ENCODE data around the gene BLACAT1. TPM values are rescaled to one million over a fixed set of nuclear protein-coding genes. Genes with fewer than 3 reads are reported as not detected.
A peak's percentile ranks its signal among the peaks of the same experiment; 100 is the strongest.

Gene BLACAT1
- total and polyA plus RNA-seq, 2 of the 4 experiments (the other 2 are of a cell fraction), result under 0.01 to 0.05 TPM

DNA sequence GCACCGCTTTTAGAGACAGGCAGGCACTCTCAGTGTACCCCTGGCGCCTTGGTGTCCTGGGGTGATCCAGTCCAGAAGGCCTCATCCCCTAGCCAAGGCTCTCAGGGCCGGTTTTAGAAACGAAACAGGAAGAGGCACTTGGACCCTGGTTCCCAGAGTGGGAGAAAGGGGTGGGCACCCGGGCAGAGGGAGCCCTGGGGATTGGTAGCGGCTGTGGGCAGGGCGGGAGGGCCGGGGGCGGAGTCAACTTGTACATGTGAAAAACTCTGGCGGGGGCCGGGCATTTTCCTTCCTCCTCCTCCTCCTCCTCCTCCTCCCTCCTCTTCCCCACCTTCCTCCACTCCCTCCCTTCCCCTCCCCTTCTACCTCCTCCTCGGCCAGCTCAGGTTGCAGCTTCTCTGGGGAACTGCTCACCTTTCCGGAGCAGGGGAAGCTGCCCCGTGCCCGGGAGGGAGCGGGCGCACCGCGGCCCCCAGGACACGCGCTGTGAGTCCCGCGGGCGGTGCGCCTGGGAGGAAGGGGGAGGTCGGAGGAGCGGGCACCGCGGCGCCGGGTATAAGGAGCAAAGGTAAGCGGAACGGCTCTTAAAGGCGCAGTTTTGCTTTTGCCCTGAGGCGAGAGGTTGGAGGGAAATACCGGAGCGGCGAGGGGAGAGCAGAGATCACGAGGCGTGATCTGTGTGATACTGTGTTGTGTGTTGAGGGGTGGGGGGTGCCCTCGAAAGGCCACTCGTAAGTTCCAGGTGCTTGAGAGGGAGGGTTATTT lies 48.6 kb upstream of the BLACAT1 start, which contains the start of gene CDK18:
Gene CDK18 (plus strand): TSS at position 359 of the 765 bp plus-strand sequence. CDS start 18,499 bp downstream, outside the sequence.
- BruUV-seq (replicated peaks), result no TSS peak
- Histone ChIP-seq H2BK5ac (ENCODE audit: low read depth, low read length, poor library complexity, severe bottlenecking) (no peak within 1 kb of the TSS), H4K8ac (ENCODE audit: low read depth in 2 of 2, low read length in 2 of 2) (no peak within 1 kb of the TSS), H3K9me3 (ENCODE audit: control insufficient read depth, insufficient read depth, low read length) (no peaks in the 10 kb centered on the region; the same call in 1 of the 2 replicates), H3K27ac (ENCODE audit: insufficient read depth, low read length) (no peak within 1 kb of the TSS), H2BK20ac (ENCODE audit: low read depth, low read length) (no peak within 1 kb of the TSS), H3K23ac (ENCODE audit: low read depth, low read length) (no peak within 1 kb of the TSS), H3K79me1 (ENCODE audit: low read depth in 1 of 2, low read length in 2 of 2) (no peaks in the 10 kb centered on the region), H3K27me3 (ENCODE audit: control insufficient read depth, insufficient read depth, low read length) (peaks cover 64% of the 10 kb centered on the region), H2AFZ (replicated peaks; ENCODE audit: low read length, poor library complexity) (peak within 1 kb of the TSS; percentile 88), H4K5ac (ENCODE audit: low read depth, low read length) (peak within 1 kb of the TSS; percentile 47; the same call in 1 of the 2 replicates), H3K36me3 (ENCODE audit: control insufficient read depth, insufficient read depth, low read length) (no peaks in the 10 kb centered on the region), H3K4me1 (ENCODE audit: control insufficient read depth, insufficient read depth, low read length) (peaks cover 2% of the 10 kb centered on the region; the same call in 1 of the 2 replicates), H3K18ac (ENCODE audit: low read depth, low read length) (peak within 1 kb of the TSS; percentile 59; the same call in 1 of the 2 replicates), H3K4me2 (ENCODE audit: low read depth, low read length) (peak within 1 kb of the TSS; percentile 90), H3K14ac (replicated peaks; ENCODE audit: low read depth, low read length) (no peak within 1 kb of the TSS), H2BK15ac (ENCODE audit: low read depth, low read length) (no peak within 1 kb of the TSS), H3K4me3 (ENCODE audit: insufficient read depth, low read depth, low read length) (peak within 1 kb of the TSS; percentile 56), H2AK5ac (ENCODE audit: low read depth, low read length) (no peak within 1 kb of the TSS), H3K9me1 (ENCODE audit: insufficient read depth, low read length) (no peaks in the 10 kb centered on the region), H3K56ac (ENCODE audit: extremely low read depth, insufficient read depth, low read length) (no peak within 1 kb of the TSS), H2AK9ac (replicated peaks; ENCODE audit: low read depth, low read length, poor library complexity) (peak within 1 kb of the TSS; percentile 62), H4K91ac (ENCODE audit: insufficient read depth, low read depth, low read length) (no peak within 1 kb of the TSS), H3K9ac (ENCODE audit: low read depth, low read length) (peak within 1 kb of the TSS; percentile 29; the same call in 1 of the 2 replicates), H2BK120ac (ENCODE audit: low read depth, low read length) (no peak within 1 kb of the TSS), H4K20me1 (ENCODE audit: insufficient read depth, low read length) (no peaks in the 10 kb centered on the region; the same call in 1 of the 2 replicates), H3K4ac (ENCODE audit: low read depth, low read length) (no peak within 1 kb of the TSS)
- ChIA-PET POLR2A (ENCODE audit: unreplicated experiment) (no interaction called here), CTCF (no interaction called here)
- dilution Hi-C loops (cut with HindIII; ENCODE audit: low sequenced_read_pairs, unreplicated experiment) (no loop called here), in situ Hi-C loops (cut with MboI; ENCODE audit: low sequenced_read_pairs) (no loop called here), intact Hi-C loops (cut with micrococcal nuclease) (no loop called here)
- ATAC-seq (ENCODE audit: low read depth) (peak; percentile 80), DNase-seq (no peak)
- 1% methylated on average over 20 of the region's 42 CpGs; no CpG with 5 or more reads in 1 of the 2 experiments for WGBS, 2 experiments (ENCODE audit: extremely low coverage in 2 of 2, insufficient read length in 1 of 2)
- TF ChIP-seq, protein P1, sequence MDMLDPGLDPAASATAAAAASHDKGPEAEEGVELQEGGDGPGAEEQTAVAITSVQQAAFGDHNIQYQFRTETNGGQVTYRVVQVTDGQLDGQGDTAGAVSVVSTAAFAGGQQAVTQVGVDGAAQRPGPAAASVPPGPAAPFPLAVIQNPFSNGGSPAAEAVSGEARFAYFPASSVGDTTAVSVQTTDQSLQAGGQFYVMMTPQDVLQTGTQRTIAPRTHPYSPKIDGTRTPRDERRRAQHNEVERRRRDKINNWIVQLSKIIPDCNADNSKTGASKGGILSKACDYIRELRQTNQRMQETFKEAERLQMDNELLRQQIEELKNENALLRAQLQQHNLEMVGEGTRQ (IDR thresholded peaks at IDR 0.05; ENCODE audit: low read depth, low read length), result no peak
- TF ChIP-seq BHLHE40 (IDR thresholded peaks at IDR 0.05; ENCODE audit: low read depth, low read length) (no peak), RAD21 (IDR thresholded peaks at IDR 0.05; ENCODE audit: low read length) (no peak), MXI1 (IDR thresholded peaks at IDR 0.05; ENCODE audit: borderline replicate concordance, low read depth, low read length) (no peak), MAFK (IDR thresholded peaks at IDR 0.05; ENCODE audit: low read depth, low read length) (no peak), RFX5 (IDR thresholded peaks at IDR 0.05; ENCODE audit: low read depth, low read length) (no peak), MAZ (IDR thresholded peaks at IDR 0.05; ENCODE audit: borderline replicate concordance, low read depth, low read length) (no peak), NFE2L2 (IDR thresholded peaks at IDR 0.05; ENCODE audit: low read depth, low read length) (no peak), CEBPB (IDR thresholded peaks at IDR 0.05; ENCODE audit: low read depth, low read length) (no peak), CHD1 (IDR thresholded peaks at IDR 0.05; ENCODE audit: low read depth, low read length) (no peak), POLR2A (IDR thresholded peaks at IDR 0.05; ENCODE audit: low read depth, low read length) (no peak), RCOR1 (IDR thresholded peaks at IDR 0.05; ENCODE audit: insufficient replicate concordance, low read length) (no peak), FOS (IDR thresholded peaks at IDR 0.05; ENCODE audit: low read depth, low read length) (no peak)
- TF ChIP-seq, protein P2, sequence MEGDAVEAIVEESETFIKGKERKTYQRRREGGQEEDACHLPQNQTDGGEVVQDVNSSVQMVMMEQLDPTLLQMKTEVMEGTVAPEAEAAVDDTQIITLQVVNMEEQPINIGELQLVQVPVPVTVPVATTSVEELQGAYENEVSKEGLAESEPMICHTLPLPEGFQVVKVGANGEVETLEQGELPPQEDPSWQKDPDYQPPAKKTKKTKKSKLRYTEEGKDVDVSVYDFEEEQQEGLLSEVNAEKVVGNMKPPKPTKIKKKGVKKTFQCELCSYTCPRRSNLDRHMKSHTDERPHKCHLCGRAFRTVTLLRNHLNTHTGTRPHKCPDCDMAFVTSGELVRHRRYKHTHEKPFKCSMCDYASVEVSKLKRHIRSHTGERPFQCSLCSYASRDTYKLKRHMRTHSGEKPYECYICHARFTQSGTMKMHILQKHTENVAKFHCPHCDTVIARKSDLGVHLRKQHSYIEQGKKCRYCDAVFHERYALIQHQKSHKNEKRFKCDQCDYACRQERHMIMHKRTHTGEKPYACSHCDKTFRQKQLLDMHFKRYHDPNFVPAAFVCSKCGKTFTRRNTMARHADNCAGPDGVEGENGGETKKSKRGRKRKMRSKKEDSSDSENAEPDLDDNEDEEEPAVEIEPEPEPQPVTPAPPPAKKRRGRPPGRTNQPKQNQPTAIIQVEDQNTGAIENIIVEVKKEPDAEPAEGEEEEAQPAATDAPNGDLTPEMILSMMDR (conservative IDR thresholded peaks at IDR 0.05; ENCODE audit: low read depth, low read length), result no peak
- TF ChIP-seq, protein P3, sequence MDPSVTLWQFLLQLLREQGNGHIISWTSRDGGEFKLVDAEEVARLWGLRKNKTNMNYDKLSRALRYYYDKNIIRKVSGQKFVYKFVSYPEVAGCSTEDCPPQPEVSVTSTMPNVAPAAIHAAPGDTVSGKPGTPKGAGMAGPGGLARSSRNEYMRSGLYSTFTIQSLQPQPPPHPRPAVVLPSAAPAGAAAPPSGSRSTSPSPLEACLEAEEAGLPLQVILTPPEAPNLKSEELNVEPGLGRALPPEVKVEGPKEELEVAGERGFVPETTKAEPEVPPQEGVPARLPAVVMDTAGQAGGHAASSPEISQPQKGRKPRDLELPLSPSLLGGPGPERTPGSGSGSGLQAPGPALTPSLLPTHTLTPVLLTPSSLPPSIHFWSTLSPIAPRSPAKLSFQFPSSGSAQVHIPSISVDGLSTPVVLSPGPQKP (IDR thresholded peaks at IDR 0.05; ENCODE audit: borderline replicate concordance, low read depth, low read length), result no peak

Measured in IMR-90 (cell line).